Erythroblast (primary cell): ENCODE data around the gene TP53BP2.

Experiments used
- GATA1 ChIP-seq: IDR thresholded peaks from 2 replicates; pipeline ENCODE4 v1.6.1; 2011; ENCODE audit warnings: low read depth, mild to moderate bottlenecking, control low read depth, low read length, moderate library complexity
- POLR2A ChIP-seq: IDR thresholded peaks from 2 replicates; pipeline ENCODE4 v1.6.1; 2011; ENCODE audit warnings: mild to moderate bottlenecking, low read length

- TF ChIP-seq POLR2A (no peak), GATA1 (no peak)
Measured at GRCh38 chr1:223780318-223780717, 65.4 kb downstream of the TP53BP2 start.
